GM23338 (cell line): ENCODE measurements around the gene UBE2G2. TPM values are rescaled to one million over a fixed set of nuclear protein-coding genes. Genes with fewer than 3 reads are reported as not detected.

Source experiments
- ATAC-seq: fragments of 200-7000 bp; cut with Tn5 transposase; 3 replicates; pipeline ENCODE4 v1.9.1; 2020
- DNase-seq: peaks from one replicate; pipeline ENCODE4 v3.0.0-alpha.2; 2015; ENCODE audit warnings: low spot score
- H2AFZ ChIP-seq: fragments of 200-600 bp; sonication (generic); 2 replicates; pipeline ENCODE4 v1.8.0; 2016; ENCODE audit warnings: antibody characterized with exemption, mild to moderate bottlenecking, moderate library complexity
- H3F3A ChIP-seq: fragments of 200-600 bp; sonication (generic); replicated peaks from 2 replicates; pipeline ENCODE4 v1.8.0; 2017; ENCODE audit warnings: antibody characterized with exemption, mixed run types, low read depth
- H3K27ac ChIP-seq: fragments of 200-600 bp; sonication (generic); 2 replicates; pipeline ENCODE4 v1.6.1; 2016; ENCODE audit warnings: low read depth
- H3K27me3 ChIP-seq: fragments of 200-600 bp; sonication (generic); 2 replicates; pipeline ENCODE4 v1.8.0; 2016; ENCODE audit warnings: mild to moderate bottlenecking, mixed run types, moderate library complexity; ENCODE audit not compliant: insufficient read depth
- H3K36me3 ChIP-seq: fragments of 200-600 bp; sonication (generic); 2 replicates; pipeline ENCODE4 v1.8.0; 2016; ENCODE audit warnings: mild to moderate bottlenecking; ENCODE audit not compliant: insufficient read depth
- H3K4me1 ChIP-seq: fragments of 200-600 bp; sonication (generic); 2 replicates; pipeline ENCODE4 v1.8.0; 2016; ENCODE audit warnings: mild to moderate bottlenecking, moderate library complexity; ENCODE audit not compliant: insufficient read depth
- H3K4me2 ChIP-seq: fragments of 200-600 bp; sonication (generic); 2 replicates; pipeline ENCODE4 v1.7.1; 2017; ENCODE audit warnings: mixed run types
- H3K4me3 ChIP-seq: fragments of 200-600 bp; sonication (generic); 2 replicates; pipeline ENCODE4 v1.6.1; 2016; ENCODE audit warnings: mixed run types
- H3K79me2 ChIP-seq: fragments of 200-600 bp; sonication (generic); replicated peaks from 2 replicates; pipeline ENCODE4 v1.8.0; 2017; ENCODE audit warnings: mild to moderate bottlenecking; ENCODE audit not compliant: insufficient read depth
- H3K9me2 ChIP-seq: fragments of 200-600 bp; sonication (generic); 2 replicates; pipeline ENCODE4 v1.8.0; 2017; ENCODE audit not compliant: insufficient read depth
- H4K20me1 ChIP-seq: fragments of 200-600 bp; sonication (generic); replicated peaks from 2 replicates; pipeline ENCODE4 v1.8.0; 2017; ENCODE audit warnings: mild to moderate bottlenecking; ENCODE audit not compliant: insufficient read depth
- H3K27ac Mint-ChIP-seq: 2 replicates; pipeline ENCODE4 v1.8.0; 2020; ENCODE audit warnings: inconsistent platforms, mild to moderate bottlenecking, moderate library complexity, mixed read lengths
- H3K27me3 Mint-ChIP-seq: 3 replicates; pipeline ENCODE4 v1.8.0; 2022; ENCODE audit warnings: low read depth, mild to moderate bottlenecking, moderate library complexity, mixed read lengths, inconsistent platforms; ENCODE audit not compliant: insufficient read depth, poor library complexity
- H3K36me3 Mint-ChIP-seq: 3 replicates; pipeline ENCODE4 v1.8.0; 2021; ENCODE audit warnings: low read depth, mild to moderate bottlenecking, inconsistent platforms, moderate library complexity, mixed read lengths
- H3K4me1 Mint-ChIP-seq: 3 replicates; pipeline ENCODE4 v1.8.0; 2020; ENCODE audit warnings: mild to moderate bottlenecking, inconsistent platforms, mixed read lengths
- H3K4me3 Mint-ChIP-seq: 3 replicates; pipeline ENCODE4 v1.8.0; 2021; ENCODE audit warnings: moderate library complexity, mild to moderate bottlenecking, inconsistent platforms, mixed read lengths
- H3K9me3 Mint-ChIP-seq: 3 replicates; pipeline ENCODE4 v1.8.0; 2020; ENCODE audit warnings: moderate library complexity, mild to moderate bottlenecking, inconsistent platforms, mixed read lengths
- CREB1 ChIP-seq: fragments of 250-450 bp; sonication (Bioruptor Pico); IDR thresholded peaks from 2 replicates; pipeline ENCODE4 v1.5.0; 2020; ENCODE audit warnings: low read depth, mild to moderate bottlenecking, moderate library complexity
- EZH2 ChIP-seq: fragments of 200-600 bp; sonication (generic); IDR thresholded peaks from one replicate; pipeline ENCODE4 v1.8.0; 2017; ENCODE audit warnings: antibody characterized with exemption, mild to moderate bottlenecking, low read depth; ENCODE audit not compliant: unreplicated experiment
- EZH2phosphoT487 ChIP-seq: fragments of 200-600 bp; sonication (generic); IDR thresholded peaks from one replicate; pipeline ENCODE4 v1.8.1; 2018; ENCODE audit warnings: antibody characterized with exemption; ENCODE audit not compliant: unreplicated experiment
- JUNB ChIP-seq: IDR thresholded peaks from one replicate; pipeline ENCODE4 v1.6.1; 2016; ENCODE audit warnings: antibody characterized with exemption; ENCODE audit not compliant: unreplicated experiment
- NANOG ChIP-seq: IDR thresholded peaks from 2 replicates; pipeline ENCODE4 v1.6.1; 2016; ENCODE audit warnings: antibody characterized with exemption, borderline replicate concordance
- POLR2AphosphoS5 ChIP-seq: IDR thresholded peaks from 2 replicates; pipeline ENCODE4 v1.6.1; 2016; ENCODE audit warnings: antibody characterized with exemption, low read depth
- STAT1 ChIP-seq: IDR thresholded peaks from one replicate; pipeline ENCODE4 v1.6.1; 2016; ENCODE audit warnings: antibody characterized with exemption; ENCODE audit not compliant: unreplicated experiment
- ZNF114 ChIP-seq: fragments of 250-450 bp; sonication (Bioruptor Pico); IDR thresholded peaks from 2 replicates; pipeline ENCODE4 v1.5.0; 2020; ENCODE audit warnings: mild to moderate bottlenecking, moderate library complexity
- ZNF331 ChIP-seq: fragments of 250-450 bp; sonication (Bioruptor Pico); IDR thresholded peaks from 2 replicates; pipeline ENCODE4 v1.5.0; 2020; ENCODE audit warnings: low read depth, mild to moderate bottlenecking, moderate library complexity
- polyA plus RNA-seq: library from polyadenylated mRNA; unstranded; fragments of >200 nt; fragmentation: Nextera tagmentation; extraction: Ambion mirVana; gene quantifications from 2 replicates; pipeline ENCODE4 v1.2.1, GENCODE V29; 2016
- total RNA-seq: library from RNA; depleted of rRNA; stranded (reverse); fragments of >200 nt; shearing (Covaris generic); gene quantifications from 2 replicates; pipeline ENCODE4 v1.2.3, GENCODE V29; 2014
- TF ChIP-seq, protein P1 (sequence below), 2 experiments: fragments of 200-600 bp in 1 of 2; sonication (generic) in 1 of 2; conservative IDR thresholded peaks; 2 replicates each; pipeline versions ENCODE4 v1.5.1 to v1.6.1; 2016 to 2017; ENCODE audit warnings: antibody characterized with exemption in 2 of 2, low read depth in 2 of 2, mild to moderate bottlenecking in 2 of 2, moderate library complexity in 1 of 2
- TF ChIP-seq, protein P2 (sequence below): IDR thresholded peaks from 2 replicates; pipeline ENCODE4 v1.6.1; 2016; ENCODE audit warnings: antibody characterized with exemption
- TF ChIP-seq, protein P3 (sequence below): fragments of 250-450 bp; sonication (Bioruptor Pico); IDR thresholded peaks from 2 replicates; pipeline ENCODE4 v1.5.0; 2020; ENCODE audit warnings: mild to moderate bottlenecking, moderate library complexity
- TF ChIP-seq, protein P4 (sequence below): IDR thresholded peaks from one replicate; pipeline ENCODE4 v1.6.1; 2018; ENCODE audit warnings: antibody characterized with exemption; ENCODE audit not compliant: unreplicated experiment

UBE2G2 gene
- total and polyA plus RNA-seq, 2 experiments from 2014 or later: 66.4 to 100 TPM

DNA sequence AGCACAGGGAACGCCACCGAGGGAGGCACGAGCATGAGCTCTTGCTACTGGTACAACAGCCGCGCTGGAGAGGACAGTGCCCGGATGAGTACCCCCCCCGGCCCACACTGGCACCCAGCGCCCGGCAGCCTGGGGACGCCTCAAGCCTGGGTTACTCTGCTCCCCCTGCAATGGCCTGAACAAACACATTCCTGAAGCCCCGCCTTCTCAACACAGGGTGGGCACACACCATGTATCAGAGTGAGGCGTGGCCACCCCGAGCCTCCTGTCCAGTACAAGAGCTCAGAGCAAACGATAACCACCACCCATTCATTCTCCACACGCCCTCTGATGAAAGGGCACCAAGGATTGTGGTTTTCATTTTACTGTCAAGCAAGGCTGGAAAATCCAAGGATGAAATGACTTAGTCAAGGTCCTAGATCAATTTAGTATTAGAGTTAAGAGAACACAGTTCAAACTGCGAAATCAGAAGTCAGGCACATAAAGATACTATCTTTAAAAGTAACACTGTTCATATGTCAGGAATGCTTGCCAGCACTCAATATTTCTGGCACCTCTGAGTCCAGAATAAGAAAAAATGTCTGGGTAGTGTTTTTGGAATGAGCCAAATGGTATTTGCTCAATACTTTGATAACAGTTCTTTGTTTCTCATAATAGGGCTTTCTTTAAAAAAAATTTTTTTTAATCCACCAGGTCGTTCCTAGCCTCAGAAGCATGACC, 22.0 kb downstream of the UBE2G2 start:
- H3K9me3 Mint-ChIP-seq: no peaks in the 10 kb centered on the region
- H3K4me1 Mint-ChIP-seq: no peaks in the 10 kb centered on the region
- Histone ChIP-seq H3K36me3 (peaks cover 18% of the 10 kb centered on the region), H2AFZ (no peak overlapping the region), H3K79me2 (peaks cover 79% of the 10 kb centered on the region), H3K9me2 (no peaks in the 10 kb centered on the region), H3K27ac (no peak overlapping the region), H3K4me1 (no peaks in the 10 kb centered on the region), H3F3A (no peaks in the 10 kb centered on the region), H4K20me1 (peaks cover 22% of the 10 kb centered on the region), H3K27me3 (no peaks in the 10 kb centered on the region), H3K4me2 (no peak overlapping the region), H3K4me3 (no peak overlapping the region)
- peaks cover 48% of the 10 kb centered on the region for H3K36me3 Mint-ChIP-seq
- TF ChIP-seq CREB1 (CRISPR knock-in tag) (no peak), ZNF114 (CRISPR knock-in tag) (no peak), STAT1 (no peak), POLR2AphosphoS5 (no peak), NANOG (no peak), EZH2 (no peak), ZNF331 (no peak), JUNB (no peak), EZH2phosphoT487 (no peak)
- TF ChIP-seq, protein P1, sequence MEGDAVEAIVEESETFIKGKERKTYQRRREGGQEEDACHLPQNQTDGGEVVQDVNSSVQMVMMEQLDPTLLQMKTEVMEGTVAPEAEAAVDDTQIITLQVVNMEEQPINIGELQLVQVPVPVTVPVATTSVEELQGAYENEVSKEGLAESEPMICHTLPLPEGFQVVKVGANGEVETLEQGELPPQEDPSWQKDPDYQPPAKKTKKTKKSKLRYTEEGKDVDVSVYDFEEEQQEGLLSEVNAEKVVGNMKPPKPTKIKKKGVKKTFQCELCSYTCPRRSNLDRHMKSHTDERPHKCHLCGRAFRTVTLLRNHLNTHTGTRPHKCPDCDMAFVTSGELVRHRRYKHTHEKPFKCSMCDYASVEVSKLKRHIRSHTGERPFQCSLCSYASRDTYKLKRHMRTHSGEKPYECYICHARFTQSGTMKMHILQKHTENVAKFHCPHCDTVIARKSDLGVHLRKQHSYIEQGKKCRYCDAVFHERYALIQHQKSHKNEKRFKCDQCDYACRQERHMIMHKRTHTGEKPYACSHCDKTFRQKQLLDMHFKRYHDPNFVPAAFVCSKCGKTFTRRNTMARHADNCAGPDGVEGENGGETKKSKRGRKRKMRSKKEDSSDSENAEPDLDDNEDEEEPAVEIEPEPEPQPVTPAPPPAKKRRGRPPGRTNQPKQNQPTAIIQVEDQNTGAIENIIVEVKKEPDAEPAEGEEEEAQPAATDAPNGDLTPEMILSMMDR (conservative IDR thresholded peaks at IDR 0.05; ENCODE audit: low read depth in 2 of 2): no peak
- TF ChIP-seq, protein P2, sequence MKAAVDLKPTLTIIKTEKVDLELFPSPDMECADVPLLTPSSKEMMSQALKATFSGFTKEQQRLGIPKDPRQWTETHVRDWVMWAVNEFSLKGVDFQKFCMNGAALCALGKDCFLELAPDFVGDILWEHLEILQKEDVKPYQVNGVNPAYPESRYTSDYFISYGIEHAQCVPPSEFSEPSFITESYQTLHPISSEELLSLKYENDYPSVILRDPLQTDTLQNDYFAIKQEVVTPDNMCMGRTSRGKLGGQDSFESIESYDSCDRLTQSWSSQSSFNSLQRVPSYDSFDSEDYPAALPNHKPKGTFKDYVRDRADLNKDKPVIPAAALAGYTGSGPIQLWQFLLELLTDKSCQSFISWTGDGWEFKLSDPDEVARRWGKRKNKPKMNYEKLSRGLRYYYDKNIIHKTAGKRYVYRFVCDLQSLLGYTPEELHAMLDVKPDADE: no peak
- TF ChIP-seq, protein P3, sequence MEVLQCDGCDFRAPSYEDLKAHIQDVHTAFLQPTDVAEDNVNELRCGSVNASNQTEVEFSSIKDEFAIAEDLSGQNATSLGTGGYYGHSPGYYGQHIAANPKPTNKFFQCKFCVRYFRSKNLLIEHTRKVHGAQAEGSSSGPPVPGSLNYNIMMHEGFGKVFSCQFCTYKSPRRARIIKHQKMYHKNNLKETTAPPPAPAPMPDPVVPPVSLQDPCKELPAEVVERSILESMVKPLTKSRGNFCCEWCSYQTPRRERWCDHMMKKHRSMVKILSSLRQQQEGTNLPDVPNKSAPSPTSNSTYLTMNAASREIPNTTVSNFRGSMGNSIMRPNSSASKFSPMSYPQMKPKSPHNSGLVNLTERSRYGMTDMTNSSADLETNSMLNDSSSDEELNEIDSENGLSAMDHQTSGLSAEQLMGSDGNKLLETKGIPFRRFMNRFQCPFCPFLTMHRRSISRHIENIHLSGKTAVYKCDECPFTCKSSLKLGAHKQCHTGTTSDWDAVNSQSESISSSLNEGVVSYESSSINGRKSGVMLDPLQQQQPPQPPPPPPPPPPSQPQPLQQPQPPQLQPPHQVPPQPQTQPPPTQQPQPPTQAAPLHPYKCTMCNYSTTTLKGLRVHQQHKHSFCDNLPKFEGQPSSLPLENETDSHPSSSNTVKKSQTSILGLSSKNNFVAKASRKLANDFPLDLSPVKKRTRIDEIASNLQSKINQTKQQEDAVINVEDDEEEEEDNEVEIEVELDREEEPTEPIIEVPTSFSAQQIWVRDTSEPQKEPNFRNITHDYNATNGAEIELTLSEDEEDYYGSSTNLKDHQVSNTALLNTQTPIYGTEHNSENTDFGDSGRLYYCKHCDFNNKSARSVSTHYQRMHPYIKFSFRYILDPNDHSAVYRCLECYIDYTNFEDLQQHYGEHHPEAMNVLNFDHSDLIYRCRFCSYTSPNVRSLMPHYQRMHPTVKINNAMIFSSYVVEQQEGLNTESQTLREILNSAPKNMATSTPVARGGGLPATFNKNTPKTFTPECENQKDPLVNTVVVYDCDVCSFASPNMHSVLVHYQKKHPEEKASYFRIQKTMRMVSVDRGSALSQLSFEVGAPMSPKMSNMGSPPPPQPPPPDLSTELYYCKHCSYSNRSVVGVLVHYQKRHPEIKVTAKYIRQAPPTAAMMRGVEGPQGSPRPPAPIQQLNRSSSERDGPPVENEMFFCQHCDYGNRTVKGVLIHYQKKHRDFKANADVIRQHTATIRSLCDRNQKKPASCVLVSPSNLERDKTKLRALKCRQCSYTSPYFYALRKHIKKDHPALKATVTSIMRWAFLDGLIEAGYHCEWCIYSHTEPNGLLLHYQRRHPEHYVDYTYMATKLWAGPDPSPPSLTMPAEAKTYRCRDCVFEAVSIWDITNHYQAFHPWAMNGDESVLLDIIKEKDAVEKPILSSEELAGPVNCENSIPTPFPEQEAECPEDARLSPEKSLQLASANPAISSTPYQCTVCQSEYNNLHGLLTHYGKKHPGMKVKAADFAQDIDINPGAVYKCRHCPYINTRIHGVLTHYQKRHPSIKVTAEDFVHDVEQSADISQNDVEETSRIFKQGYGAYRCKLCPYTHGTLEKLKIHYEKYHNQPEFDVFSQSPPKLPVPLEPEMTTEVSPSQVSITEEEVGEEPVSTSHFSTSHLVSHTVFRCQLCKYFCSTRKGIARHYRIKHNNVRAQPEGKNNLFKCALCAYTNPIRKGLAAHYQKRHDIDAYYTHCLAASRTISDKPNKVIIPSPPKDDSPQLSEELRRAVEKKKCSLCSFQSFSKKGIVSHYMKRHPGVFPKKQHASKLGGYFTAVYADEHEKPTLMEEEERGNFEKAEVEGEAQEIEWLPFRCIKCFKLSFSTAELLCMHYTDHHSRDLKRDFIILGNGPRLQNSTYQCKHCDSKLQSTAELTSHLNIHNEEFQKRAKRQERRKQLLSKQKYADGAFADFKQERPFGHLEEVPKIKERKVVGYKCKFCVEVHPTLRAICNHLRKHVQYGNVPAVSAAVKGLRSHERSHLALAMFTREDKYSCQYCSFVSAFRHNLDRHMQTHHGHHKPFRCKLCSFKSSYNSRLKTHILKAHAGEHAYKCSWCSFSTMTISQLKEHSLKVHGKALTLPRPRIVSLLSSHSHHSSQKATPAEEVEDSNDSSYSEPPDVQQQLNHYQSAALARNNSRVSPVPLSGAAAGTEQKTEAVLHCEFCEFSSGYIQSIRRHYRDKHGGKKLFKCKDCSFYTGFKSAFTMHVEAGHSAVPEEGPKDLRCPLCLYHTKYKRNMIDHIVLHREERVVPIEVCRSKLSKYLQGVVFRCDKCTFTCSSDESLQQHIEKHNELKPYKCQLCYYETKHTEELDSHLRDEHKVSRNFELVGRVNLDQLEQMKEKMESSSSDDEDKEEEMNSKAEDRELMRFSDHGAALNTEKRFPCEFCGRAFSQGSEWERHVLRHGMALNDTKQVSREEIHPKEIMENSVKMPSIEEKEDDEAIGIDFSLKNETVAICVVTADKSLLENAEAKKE: no peak
- TF ChIP-seq, protein P4, sequence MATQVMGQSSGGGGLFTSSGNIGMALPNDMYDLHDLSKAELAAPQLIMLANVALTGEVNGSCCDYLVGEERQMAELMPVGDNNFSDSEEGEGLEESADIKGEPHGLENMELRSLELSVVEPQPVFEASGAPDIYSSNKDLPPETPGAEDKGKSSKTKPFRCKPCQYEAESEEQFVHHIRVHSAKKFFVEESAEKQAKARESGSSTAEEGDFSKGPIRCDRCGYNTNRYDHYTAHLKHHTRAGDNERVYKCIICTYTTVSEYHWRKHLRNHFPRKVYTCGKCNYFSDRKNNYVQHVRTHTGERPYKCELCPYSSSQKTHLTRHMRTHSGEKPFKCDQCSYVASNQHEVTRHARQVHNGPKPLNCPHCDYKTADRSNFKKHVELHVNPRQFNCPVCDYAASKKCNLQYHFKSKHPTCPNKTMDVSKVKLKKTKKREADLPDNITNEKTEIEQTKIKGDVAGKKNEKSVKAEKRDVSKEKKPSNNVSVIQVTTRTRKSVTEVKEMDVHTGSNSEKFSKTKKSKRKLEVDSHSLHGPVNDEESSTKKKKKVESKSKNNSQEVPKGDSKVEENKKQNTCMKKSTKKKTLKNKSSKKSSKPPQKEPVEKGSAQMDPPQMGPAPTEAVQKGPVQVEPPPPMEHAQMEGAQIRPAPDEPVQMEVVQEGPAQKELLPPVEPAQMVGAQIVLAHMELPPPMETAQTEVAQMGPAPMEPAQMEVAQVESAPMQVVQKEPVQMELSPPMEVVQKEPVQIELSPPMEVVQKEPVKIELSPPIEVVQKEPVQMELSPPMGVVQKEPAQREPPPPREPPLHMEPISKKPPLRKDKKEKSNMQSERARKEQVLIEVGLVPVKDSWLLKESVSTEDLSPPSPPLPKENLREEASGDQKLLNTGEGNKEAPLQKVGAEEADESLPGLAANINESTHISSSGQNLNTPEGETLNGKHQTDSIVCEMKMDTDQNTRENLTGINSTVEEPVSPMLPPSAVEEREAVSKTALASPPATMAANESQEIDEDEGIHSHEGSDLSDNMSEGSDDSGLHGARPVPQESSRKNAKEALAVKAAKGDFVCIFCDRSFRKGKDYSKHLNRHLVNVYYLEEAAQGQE: no peak
- no peak overlapping the region for H3K4me3 Mint-ChIP-seq
- no peaks in the 10 kb centered on the region for H3K27me3 Mint-ChIP-seq
- no peak for ATAC-seq
- H3K27ac Mint-ChIP-seq: 0 out of 2 replicates have a peak overlapping the region, but pooled peaks have one; percentile 29
- DNase-seq: no peak
